ENCODE data around the gene P2RX6.
"Not testable (repeated sequence)": the region's sequence is repeated elsewhere in the genome, so short reads cannot be mapped to it uniquely, and the experiment has no call there.

P2RX6 gene

DNA sequence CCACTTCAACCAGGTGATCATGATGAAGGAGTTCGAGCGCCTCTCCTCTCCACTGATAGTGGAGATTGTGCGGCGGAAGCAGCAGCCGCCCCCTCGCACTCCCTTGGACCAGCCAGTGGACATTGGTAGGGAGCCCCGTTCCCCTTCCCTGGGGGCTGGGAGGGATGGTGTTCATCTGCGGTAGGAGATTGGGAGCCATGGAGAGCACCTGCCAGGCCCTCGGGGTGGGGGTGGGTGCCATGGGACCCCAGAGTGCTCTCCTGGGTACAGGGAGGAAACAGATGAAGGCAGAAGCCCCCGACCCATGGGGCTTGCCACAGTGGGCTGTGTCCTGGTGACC is 20.1 kb upstream of the P2RX6 start:
- no peak for DNase-seq

DNA sequence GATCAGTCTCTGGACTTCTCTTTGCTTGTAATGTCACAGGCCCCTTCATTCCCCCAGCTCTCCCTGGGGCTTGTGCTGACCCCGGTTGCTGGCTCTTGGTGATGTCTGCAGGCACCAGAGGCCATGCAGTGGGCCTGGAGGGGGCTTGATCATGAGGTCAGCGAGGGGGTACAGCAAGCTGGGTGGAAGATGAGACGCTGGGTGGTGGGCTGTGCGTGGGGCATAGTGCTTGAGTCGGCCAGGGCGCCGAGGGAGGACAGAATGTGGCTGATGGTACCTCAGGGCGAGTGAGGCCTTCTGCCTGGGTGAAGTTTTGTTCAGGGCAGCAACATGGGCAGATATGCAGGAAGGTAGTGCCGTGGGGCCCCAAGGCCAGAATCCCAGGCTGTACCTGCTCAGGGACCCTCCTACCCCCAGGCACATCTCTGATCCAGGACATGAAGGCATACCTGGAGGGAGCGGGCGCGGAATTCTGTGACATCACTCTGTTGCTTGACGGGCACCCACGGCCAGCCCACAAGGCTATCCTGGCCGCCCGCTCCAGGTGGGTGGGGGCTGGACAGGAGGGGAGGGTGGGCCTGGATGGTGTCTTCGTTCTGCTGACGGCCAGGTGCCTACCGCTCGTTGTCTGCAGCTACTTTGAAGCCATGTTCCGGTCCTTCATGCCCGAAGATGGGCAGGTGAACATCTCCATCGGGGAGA is 19.5 kb upstream of the P2RX6 start:
- no peak for DNase-seq

DNA sequence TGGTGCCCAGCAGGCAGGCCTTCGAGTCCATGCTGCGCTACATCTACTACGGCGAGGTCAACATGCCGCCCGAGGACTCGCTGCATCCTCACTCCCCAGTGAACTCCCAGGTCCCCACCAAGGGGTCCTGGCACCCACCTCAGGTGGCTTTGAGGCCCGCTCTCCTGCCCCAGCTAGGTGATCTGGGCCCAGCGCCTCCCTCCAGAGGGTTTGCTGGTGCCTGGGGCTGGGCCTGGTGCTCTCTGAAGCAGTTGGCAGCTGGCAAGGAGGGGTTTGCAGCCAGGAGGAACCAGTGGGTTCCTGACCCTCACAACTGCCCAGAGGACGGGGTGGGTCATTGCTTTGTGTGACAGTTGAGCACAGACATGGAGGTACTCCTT is 18.9 kb upstream of the P2RX6 start:
- no peak for DNase-seq

DNA sequence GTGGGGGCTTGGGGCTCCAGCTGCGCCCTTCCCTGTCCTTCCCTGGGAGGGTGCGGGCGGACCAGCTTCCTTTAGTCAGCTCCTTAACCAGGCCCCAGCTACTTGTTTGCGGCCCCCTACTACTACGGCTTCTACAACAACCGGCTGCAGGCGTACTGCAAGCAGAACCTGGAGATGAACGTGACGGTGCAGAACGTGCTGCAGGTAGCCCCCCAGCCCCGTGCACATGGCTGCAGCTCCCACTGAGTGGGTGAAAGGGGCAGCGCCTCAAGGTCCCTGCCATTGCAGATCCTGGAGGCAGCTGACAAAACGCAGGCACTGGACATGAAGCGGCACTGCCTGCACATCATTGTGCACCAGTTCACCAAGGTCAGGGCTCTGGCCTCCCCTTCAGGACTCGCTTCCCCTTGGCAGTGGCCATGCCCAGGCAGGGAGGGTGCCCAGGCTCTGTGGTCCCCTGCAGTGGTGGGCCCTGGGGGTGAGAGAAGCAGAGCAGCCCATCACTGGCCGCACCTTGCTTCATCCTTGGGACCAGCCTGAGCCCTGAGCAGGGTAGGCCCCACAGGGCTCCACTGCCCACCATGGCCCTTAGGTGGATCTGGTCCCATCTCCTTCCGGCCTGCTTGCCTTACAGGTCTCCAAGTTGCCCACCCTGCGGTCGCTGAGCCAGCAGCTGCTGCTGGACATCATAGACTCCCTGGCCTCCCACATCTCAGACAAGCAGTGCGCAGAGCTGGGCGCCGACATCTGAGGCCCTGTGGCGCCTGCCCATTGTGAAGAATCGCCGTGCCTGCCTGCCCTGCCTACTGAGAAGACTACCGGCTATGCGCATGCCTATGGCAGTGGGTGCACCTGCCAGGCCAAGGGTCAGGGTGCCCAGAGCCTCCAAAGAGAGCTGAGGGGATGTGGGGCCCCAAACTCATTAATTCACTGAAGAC is 18.1 kb upstream of the P2RX6 start:
- DNase-seq, result no peak

DNA sequence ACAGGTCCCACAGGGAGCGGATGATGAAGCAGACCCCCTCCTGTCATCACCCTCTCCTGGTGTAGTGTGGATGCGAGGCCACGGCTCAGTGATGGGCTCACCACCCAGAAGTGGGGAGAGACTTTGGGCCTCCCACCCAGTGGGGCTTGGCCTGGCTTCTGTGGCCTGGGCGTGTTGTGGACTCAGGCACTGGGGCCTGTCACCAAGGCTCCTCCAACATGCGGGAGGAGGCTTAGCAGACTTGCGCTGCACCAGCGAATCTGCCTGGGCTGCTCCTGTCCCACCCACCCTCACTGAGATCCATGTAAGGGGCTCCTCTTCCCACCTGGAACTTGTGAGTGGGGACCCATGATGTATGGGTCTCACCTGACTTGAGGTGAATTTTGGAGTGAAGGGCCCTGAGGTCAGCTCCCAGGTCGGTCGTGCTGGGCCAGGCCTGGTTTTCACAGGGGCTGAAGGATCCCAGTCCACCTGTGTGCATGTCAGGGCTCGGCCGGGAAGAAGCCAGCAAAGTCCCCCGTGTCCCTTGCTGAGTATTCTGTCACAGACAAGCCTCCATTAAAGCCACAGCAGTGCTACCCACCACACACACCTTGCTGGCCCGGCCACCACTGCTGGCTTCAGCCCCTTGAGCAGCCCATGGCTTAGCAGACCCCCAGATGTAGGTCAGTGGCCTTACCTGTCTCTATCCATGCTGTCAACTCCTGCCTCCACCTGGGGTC is 17.3 kb upstream of the P2RX6 start:
- DNase-seq, result no peak

DNA sequence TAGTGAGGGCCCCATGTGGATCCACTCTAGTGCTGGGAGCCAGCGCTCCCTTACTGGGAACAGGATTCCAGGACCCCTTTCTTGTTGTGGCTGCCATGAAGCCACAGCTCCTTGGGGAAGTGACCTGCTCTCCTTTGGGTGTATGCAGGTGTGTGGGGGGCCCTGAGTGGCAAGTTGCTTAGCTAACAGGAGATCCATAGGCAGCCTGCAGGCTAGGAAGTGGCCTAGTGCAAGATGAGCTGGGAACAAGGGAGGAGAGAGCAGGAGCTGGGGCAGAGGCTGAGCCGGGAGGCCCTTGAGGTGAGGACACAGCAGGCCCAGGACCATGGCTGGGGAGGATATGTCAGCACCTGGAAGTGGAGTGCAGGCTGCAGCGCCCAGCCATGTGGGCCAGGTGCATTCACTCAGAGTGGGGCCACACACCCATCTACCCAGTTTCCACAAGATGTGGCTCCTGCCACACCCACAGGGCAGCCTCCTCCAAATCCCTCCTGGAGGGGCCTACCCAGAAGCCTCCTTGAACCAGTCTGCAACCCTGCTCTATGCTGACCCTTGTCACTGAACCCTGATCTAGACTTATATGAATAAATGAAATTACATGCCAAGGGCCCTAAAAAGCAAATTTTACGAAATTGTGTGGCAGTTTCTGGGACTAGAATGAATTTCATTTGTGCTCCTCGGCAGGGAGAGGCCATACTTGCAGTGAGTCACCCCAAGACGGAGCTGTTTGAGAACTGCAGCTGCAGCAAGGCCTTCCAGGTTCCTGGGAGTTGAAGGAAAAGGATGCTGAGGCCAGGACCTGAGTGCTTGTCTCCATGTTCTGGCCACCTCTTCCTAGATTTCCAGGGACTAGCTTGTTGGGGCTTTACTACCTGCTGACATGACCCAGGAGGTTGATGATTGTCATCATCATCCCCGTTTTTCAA is 16.3 kb upstream of the P2RX6 start:
- no peak for DNase-seq

DNA sequence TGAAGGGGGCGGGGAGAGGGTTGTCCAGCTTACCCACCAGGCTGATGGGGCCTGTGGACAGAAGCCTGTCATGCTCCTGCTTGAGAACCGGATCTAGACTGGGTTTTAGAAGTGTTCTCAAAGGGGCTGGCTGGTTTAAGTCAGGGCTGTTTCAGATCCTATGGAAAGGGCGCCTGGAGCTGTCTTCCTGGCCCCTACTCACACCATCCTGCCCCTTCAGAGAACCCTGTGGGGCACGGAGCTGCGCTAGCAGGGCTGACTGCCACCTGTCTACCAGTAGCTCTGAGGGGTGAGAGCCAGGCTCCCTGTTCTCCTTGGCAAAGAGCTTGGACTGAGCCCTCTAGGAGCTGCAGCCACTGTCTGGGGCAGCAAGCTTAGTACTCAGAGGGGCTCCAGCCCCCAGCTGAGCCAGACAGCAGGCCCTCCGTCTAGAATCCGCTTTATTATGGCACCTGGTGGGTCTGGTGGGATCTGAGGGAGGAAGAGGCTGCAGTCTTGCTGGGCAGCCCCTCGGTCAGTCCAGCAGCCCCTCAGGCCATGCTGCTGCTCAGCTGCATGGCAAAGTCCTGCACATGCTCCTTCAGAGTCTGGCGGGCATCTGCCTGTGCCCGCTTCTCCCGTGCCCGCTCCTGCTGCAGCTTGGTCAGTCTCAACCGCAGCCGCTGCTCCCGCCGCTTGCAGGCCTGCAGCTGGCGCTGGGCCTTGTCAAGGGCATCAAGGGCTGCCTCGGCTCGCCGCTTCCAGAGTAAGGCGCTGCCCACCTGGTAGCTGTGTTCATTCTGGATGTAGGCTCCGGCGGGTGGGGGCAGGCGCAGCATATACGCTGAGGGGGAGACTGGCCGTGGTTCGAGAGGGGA is 15.4 kb upstream of the P2RX6 start:
- no peak for DNase-seq

DNA sequence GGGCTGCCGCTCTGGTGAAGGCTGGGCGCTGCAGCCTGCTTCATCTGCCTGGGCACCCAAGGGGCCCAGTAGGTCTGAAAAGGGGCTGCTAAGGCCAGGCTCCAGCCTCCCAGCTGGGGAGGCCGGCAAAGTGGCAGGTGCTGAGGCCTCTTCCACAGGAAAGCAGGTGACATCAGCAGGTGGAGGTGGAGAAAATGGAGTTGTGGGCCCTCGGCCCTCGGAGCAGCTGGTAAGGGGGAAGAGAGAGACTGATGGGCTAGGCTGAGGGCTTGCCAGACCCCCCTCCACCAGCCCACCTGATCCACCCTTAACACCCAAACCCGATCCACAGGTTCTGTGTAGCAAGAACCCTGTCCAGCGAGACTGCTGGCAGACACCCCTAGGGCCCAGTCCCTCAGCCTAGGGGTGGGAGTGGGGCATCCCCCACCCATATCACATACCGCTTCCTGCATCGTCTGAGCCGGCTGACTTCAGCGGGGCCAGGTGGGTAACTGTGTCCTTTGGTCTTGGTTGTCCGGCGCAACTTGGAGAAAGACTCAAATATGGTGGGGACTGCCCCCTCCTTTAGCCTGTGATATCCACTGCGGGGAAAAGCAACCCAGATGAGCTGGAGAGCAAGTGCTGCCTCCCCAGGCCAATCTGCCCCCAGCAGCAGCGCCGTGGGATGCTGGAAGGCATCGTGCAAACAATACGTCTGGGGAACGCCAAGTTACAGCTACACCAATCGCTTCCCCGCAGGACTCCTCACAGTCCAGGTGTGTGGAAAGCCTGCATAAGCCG is 14.6 kb upstream of the P2RX6 start:
- no peak for DNase-seq

DNA sequence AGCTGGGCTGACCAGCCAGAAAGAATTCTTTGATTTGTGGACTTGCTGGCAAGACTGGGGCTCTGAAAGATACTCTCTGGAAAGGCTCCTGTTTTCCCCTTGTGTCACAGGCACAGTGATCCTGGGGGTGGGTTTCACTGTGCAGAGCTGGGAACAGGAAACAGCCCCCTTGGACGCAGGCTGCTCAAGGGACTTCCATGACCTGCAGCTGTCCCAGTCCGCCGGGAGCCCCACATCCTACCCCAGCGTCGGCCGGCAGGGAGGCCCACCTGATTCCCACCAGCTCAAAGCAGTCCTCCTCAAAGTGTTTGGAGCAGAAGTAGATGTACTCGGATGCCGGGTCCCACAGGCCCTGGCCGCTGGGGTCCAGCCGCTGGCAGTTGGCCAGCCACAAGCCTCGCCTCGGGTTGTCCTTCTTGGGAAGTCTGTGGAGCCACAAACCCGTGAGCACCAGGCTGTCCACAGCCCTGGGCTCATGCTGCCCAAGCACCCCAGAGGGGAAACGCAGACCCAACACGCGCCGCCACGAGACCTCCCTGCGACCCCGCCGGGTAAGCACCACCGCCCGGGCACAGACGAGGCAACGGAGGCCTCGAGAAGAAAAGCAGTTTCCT is 13.9 kb upstream of the P2RX6 start:
- DNase-seq, result no peak

DNA sequence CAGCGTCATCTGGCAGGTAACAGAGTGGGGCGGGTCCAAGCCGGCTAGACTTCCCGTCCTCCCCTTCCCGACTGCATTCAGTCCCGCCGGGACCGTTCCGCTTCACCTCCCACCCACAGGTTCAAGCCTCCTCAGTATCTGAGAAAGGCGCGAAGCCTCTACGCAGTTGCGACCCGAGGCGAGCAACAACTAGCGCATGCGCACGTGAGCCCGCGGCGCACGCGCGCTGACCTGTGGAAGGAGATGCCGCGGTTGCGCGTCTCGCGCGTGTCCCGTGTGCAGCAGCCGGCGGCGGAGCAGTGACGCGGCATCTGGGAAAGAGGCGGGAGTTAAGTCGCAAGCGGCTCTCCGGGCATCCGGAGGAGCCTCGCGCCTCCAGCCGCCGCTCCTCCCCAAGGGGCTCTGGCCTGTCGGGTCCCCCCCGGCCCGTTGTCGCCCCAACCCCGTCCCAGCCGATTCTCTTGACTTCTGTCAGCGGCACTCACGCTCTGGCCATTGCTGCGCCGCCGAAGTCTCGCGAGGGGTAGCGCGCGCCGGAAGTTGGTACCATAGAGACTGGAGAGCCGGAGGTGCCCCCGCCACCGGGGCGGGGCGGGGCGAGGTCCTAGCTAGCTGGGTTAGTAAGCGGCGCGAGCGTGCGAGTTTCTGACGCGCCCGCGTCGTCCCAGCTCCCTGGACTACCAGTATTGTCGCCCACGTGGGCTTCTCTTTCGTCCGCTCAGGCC is 13.2 kb upstream of the P2RX6 start, which contains the start of gene THAP7:
THAP7 (minus strand) TSS at position 518 of the 725 bp plus-strand sequence; CDS start at position 311, 207 bp downstream.
- peak; percentile 96 to 98 for DNase-seq

DNA sequence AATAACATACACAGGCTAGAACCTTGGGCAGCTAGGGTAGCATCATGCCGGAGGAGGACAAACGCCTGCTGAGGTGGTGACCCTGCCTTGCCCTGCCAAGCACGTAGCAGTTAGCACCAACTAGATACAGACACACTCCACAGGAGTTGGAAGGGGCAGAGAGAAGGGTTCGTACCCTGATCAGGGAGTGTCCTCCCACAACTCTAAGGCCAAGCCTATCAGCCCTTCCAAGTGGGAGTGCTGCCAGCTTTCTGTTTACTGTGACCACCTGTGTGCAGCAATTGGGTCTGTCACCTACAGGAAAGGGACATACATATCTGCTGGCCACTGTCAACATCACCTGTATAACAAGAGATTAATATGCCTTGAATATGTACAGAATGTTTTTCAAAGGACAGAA is 11.2 kb upstream of the P2RX6 start:
- no peak for DNase-seq

DNA sequence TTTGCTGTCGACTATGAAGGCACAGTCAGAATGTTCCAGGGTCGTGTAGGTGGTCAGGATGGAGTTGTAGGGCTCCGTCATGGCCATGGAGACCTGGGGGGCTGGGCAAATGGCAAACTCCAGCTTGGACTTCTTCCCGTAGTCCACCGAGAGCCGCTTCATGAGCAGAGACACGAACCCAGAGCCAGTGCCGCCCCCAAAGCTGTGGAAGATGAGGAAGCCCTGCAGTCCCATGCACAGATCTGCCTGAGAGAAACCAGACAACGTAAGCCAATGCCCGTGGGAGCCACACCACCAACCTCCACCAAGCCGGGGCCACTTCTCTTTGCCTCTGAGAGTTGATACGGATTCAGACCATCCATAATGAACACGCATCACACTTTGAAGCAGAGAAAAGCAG is 5.8 kb upstream of the P2RX6 start:
- DNase-seq, result not testable (repeated sequence)

DNA sequence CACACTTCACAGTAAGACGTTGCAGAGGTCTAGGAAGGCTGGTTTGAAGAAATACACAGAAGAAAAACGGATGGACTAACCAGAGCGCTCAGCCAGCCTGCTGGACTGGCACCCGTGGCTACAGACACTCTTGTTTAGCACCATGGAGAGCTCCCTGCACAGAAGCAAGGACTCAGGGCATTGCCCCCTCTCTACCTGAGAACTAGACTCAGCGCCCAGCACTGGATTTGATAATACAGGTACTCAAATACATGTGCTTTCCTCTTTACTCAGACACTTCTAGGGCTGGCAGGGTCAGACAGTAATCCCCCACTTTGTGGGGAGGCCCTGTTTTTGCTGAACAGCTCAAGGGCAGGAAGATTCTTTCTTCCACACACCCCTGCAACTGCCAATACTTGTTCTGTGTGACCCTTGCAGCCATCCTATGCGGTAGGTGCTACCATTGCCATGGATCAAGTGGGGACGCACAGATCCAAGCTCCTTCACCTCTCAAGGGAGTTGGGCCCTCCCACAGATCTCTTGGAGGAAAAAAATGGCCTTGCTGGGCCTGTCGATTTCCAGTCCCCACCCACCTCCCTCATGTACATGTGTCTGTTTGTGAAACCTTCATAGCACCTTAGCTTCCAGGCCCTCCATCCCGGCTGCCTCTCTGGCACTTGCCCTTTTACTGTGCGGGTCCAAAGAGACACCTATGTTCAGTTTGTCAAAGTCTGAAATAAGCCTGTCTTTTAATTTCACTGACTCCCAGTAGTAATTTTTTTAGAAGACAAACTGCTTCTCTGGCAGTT is 5.1 kb upstream of the P2RX6 start:
- DNase-seq, result peak in 1 of 2 donors; percentile 27

DNA sequence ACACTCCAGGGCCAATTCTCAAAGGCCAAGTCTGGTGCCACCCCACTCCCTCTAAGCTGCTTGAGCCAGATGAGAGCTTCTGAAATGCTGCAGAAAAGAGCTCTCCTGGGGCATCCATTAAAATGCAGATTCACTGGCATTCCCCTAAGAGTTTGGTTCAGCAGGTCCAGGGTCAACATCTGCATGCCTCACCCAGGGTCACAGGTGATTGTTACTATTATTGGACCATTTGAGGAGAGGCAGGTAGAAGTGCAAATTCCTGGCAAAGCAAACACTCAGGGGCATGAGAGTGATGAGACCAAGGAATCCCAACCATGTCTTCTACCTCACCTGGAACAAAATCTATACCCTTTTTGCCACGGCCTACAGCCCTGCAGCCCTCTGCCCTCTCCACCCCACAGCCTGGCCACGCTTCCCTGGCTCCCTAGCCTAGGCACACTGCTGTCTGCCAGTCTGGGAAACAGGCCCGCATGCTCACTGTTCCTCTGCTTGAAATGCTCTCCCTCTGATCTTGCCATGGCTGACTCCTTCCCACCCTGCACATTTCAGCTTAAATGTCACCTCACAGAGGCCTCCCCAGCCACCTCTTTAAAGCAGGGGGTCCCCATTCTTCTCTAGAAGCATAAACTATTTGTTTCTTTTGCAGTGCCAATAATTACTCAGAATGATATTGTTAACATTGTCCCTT is 4.4 kb upstream of the P2RX6 start:
- no peak for DNase-seq

DNA sequence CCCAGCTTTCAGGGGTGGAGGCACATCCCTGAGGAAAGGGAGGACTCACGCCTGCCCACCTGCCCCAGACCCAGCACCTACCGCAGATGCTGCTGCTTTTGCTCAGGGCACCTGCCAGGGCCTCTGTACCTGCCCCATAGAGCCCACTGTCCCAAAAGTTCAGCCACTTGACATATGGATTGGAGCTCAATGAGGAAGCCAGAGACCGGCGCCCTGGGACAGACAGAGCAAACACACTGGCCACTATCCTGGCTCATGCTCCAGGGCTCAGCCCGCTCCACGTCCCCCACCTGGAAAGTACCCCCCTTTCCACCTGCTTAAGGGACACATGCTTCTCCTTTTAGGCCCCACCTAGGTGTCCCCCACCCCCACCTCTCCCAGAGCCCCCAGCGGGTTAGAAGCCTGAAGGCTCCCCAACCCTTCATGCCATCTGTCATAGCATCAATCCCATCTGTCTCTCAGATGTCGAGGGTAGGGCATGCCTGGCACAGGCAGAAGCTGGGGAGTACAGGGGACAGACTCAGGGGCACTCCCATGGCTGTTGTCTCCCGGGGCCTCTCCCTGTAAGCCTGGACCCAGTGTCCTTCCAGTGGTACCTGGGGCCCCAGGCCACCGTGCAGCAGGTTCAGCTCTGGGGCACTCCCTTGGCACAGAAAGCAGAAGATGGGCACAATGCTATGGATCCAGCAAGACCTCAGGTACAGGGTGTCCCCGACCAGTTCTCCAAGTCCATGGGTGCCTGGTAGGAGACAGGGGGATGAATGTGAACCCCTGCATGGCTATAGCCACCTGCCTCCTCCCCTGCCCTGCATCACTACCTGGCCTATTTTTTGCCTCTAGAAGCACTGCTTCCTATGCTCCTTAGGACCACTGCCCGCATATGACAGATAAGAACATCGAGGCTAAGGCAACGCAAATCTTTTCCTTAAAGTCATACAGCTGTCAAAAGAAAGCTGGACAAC is 2.2 kb upstream of the P2RX6 start:
- DNase-seq, result no peak

DNA sequence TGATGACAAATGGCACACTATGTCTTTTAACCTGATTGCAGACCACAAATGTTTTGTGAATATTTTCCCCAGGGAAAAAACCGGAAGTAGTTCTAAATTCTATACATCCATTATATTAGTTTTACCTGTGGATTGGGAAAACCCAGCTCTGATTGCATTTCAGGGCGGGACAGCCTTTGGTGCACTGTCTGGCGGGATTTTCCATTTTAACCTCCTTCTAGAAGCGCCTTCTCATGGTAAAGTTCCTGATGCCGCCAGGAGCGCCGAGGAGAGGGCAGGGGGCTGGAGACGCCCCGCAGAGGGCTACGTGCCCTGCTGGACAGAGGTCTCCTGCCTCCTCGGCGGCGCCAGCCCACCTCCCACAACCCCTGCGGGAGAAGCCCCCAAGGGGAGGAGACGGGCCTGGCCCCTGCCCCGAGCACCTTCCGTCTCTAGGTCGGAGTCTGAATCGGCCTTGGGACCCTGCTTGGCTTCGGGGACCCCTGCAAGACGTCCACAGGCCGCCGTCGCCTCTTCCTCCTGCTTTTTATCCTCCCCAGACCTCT is 1.2 kb upstream of the P2RX6 start:
- DNase-seq, result no peak

Data from inflammatory macrophage (primary cell).